Subcutaneous adipose tissue (tissue), 4 donors: ENCODE results near the gene TP73. TPM values are rescaled to one million over a fixed set of nuclear protein-coding genes. Genes with fewer than 3 reads are reported as not detected.

Source experiments
- CTCF ChIP-seq: fragments of 450-650 bp; IDR thresholded peaks from one replicate; pipeline ENCODE4 v1.5.1; 2016; ENCODE audit warnings: low read depth, mild to moderate bottlenecking, control low read depth, antibody characterized with exemption, moderate library complexity
- total RNA-seq, 4 donors: library from RNA; depleted of rRNA; stranded (reverse); fragments of >200 nt; gene quantifications; one replicate each; pipeline ENCODE4 v1.1.0, GENCODE V29; 2016

Gene TP73
- total RNA-seq, 4 donors from 2014 or later, result 0.17 TPM; not detected in 3

GRCh38 chr1:3685222-3685621, 32.9 kb downstream of the TP73 start:
- no peak for TF ChIP-seq CTCF

GRCh38 chr1:3685906-3686305, 33.6 kb downstream of the TP73 start:
- no peak for TF ChIP-seq CTCF

- TF ChIP-seq CTCF, result no peak
These were observed 35.2 kb downstream of the TP73 start for GRCh38 chr1:3687504-3687903.

GRCh38 chr1:3688356-3689137, 36.2 kb downstream of the TP73 start:
- TF ChIP-seq CTCF, result no peak

GRCh38 chr1:3689138-3689750, 36.9 kb downstream of the TP73 start:
- no peak for TF ChIP-seq CTCF

GRCh38 chr1:3690282-3691065, 38.2 kb downstream of the TP73 start:
- TF ChIP-seq CTCF, result no peak
